IMR-90 (cell line): ENCODE results near the gene GALNT6. TPM values are rescaled to one million over a fixed set of nuclear protein-coding genes. Genes with fewer than 3 reads are reported as not detected.

Source experiments
- ATAC-seq: fragments of 200-7000 bp; cut with Tn5 transposase; 2 replicates; pipeline ENCODE4 v1.9.1; 2020; ENCODE audit warnings: low read depth, mild to moderate bottlenecking, moderate library complexity
- BruUV-seq: library from RNA; stranded (reverse); fragments of 400-500 nt; replicated peaks from 2 replicates; lab custom pipeline; 2021; lab: Mats Ljungman, UMichigan
- CTCF ChIA-PET: fragments of 300-600 bp; formaldehyde crosslinking; extraction: SDS; loops from one replicate; lab custom pipeline; 2021; ENCODE audit warnings: antibody characterized with exemption; lab: Yijun Ruan, JAX
- POLR2A ChIA-PET: fragments of 300-600 bp; sonication (Branson Sonifier 250); formaldehyde crosslinking; loops from one replicate; lab custom pipeline; 2022; ENCODE audit warnings: antibody characterized with exemption; ENCODE audit not compliant: unreplicated experiment; lab: Charles Lee
- DNase-seq: peaks from one replicate; pipeline ENCODE4 v3.0.0; 2013
- H2AFZ ChIP-seq: replicated peaks from 2 replicates; pipeline ENCODE3; 2013; ENCODE audit warnings: low read length, mild to moderate bottlenecking; ENCODE audit not compliant: poor library complexity
- H2AK5ac ChIP-seq: 2 replicates; pipeline ENCODE4 v1.6.1; 2013; ENCODE audit warnings: low read depth, low read length, inconsistent platforms
- H2AK9ac ChIP-seq: replicated peaks from 2 replicates; pipeline ENCODE3; 2013; ENCODE audit warnings: mild to moderate bottlenecking, low read depth, low read length, moderate library complexity; ENCODE audit not compliant: poor library complexity
- H2BK120ac ChIP-seq: 2 replicates; pipeline ENCODE4 v1.6.1; 2013; ENCODE audit warnings: low read depth, low read length, inconsistent platforms
- H2BK15ac ChIP-seq: 3 replicates; pipeline ENCODE4 v1.6.1; 2013; ENCODE audit warnings: low read depth, low read length, inconsistent platforms
- H2BK20ac ChIP-seq: 2 replicates; pipeline ENCODE4 v1.6.1; 2013; ENCODE audit warnings: low read depth, mild to moderate bottlenecking, inconsistent platforms, low read length, moderate library complexity
- H2BK5ac ChIP-seq: 2 replicates; pipeline ENCODE4 v1.6.1; 2013; ENCODE audit warnings: mild to moderate bottlenecking, low read depth, low read length, inconsistent platforms; ENCODE audit not compliant: poor library complexity, severe bottlenecking
- H3K14ac ChIP-seq: replicated peaks from 2 replicates; pipeline ENCODE4 v1.6.1; 2013; ENCODE audit warnings: low read depth, low read length, inconsistent platforms
- H3K18ac ChIP-seq: 2 replicates; pipeline ENCODE4 v1.6.1; 2013; ENCODE audit warnings: low read depth, low read length, control low read depth
- H3K23ac ChIP-seq: 2 replicates; pipeline ENCODE4 v1.6.1; 2013; ENCODE audit warnings: low read depth, low read length, inconsistent platforms
- H3K27ac ChIP-seq: 2 replicates; pipeline ENCODE4 v1.5.1; 2013; ENCODE audit warnings: mild to moderate bottlenecking, control low read depth, low read length; ENCODE audit not compliant: insufficient read depth
- H3K27me3 ChIP-seq: 2 replicates; pipeline ENCODE4 v1.6.1; 2013; ENCODE audit warnings: low read length; ENCODE audit not compliant: control insufficient read depth, insufficient read depth
- H3K36me3 ChIP-seq: 2 replicates; pipeline ENCODE4 v1.6.1; 2013; ENCODE audit warnings: low read length, mixed read lengths; ENCODE audit not compliant: control insufficient read depth, insufficient read depth
- H3K4ac ChIP-seq: 2 replicates; pipeline ENCODE4 v1.6.1; 2013; ENCODE audit warnings: low read depth, low read length, inconsistent platforms
- H3K4me1 ChIP-seq: 2 replicates; pipeline ENCODE4 v1.6.1; 2013; ENCODE audit warnings: low read length, mixed read lengths; ENCODE audit not compliant: control insufficient read depth, insufficient read depth
- H3K4me2 ChIP-seq: 2 replicates; pipeline ENCODE4 v1.6.1; 2013; ENCODE audit warnings: low read depth, mild to moderate bottlenecking, control low read depth, low read length, moderate library complexity
- H3K4me3 ChIP-seq: 2 replicates; pipeline ENCODE4 v1.5.1; 2013; ENCODE audit warnings: low read depth, mild to moderate bottlenecking, control low read depth, low read length, moderate library complexity; ENCODE audit not compliant: insufficient read depth
- H3K56ac ChIP-seq: 2 replicates; pipeline ENCODE4 v1.6.1; 2013; ENCODE audit warnings: low read length, inconsistent platforms; ENCODE audit not compliant: insufficient read depth; ENCODE audit errors: extremely low read depth
- H3K79me1 ChIP-seq, 2 experiments: 2 replicates each; pipeline ENCODE4 v1.6.1; 2013; ENCODE audit warnings: low read length in 2 of 2, inconsistent platforms in 1 of 2, low read depth in 1 of 2
- H3K9ac ChIP-seq: 2 replicates; pipeline ENCODE4 v1.6.1; 2013; ENCODE audit warnings: low read depth, low read length, control low read depth
- H3K9me1 ChIP-seq: 2 replicates; pipeline ENCODE4 v1.6.1; 2013; ENCODE audit warnings: low read length, inconsistent platforms; ENCODE audit not compliant: insufficient read depth
- H3K9me3 ChIP-seq: 2 replicates; pipeline ENCODE4 v1.6.1; 2013; ENCODE audit warnings: low read length; ENCODE audit not compliant: control insufficient read depth, insufficient read depth
- H4K20me1 ChIP-seq: 2 replicates; pipeline ENCODE4 v1.6.1; 2013; ENCODE audit warnings: low read length, inconsistent platforms; ENCODE audit not compliant: insufficient read depth
- H4K5ac ChIP-seq: 2 replicates; pipeline ENCODE4 v1.6.1; 2013; ENCODE audit warnings: mild to moderate bottlenecking, low read depth, low read length, control low read depth
- H4K8ac ChIP-seq, 2 experiments: 2 replicates each; pipeline ENCODE4 v1.6.1; 2013; ENCODE audit warnings: low read depth in 2 of 2, low read length in 2 of 2, control low read depth in 1 of 2, inconsistent platforms in 1 of 2
- H4K91ac ChIP-seq: 2 replicates; pipeline ENCODE4 v1.6.1; 2013; ENCODE audit warnings: low read depth, low read length, inconsistent platforms; ENCODE audit not compliant: insufficient read depth
- CEBPB ChIP-seq: IDR thresholded peaks from 2 replicates; pipeline ENCODE4 v1.6.1; 2012; ENCODE audit warnings: low read depth, low read length, improper control_type of control experiment
- WGBS, 2 experiments: methylation state at CpG; one replicate each; pipeline versions ENCODE4 v1.1.5 to v1.1.7; 2013; ENCODE audit warnings: missing lambda C conversion rate in 2 of 2; ENCODE audit not compliant: insufficient read length in 1 of 2; ENCODE audit errors: extremely low coverage in 2 of 2; 5-methylcytosine and 5-hydroxymethylcytosine counted together
- dilution Hi-C: fragments of 300-500 bp; cut with HindIII; formaldehyde crosslinking; loops from one replicate; pipeline ENCODE4 v1.14.3; 2018; ENCODE audit warnings: low sequenced_read_pairs; ENCODE audit not compliant: unreplicated experiment
- in situ Hi-C: fragments of 300-500 bp; cut with MboI; formaldehyde crosslinking; loops from 3 replicates; pipeline ENCODE4 v1.14.3; 2019; ENCODE audit warnings: low sequenced_read_pairs, inconsistent platforms, mixed read lengths
- intact Hi-C: fragments of 100-400 bp; cut with micrococcal nuclease; formaldehyde crosslinking; loops from 2 replicates; pipeline ENCODE4 v1.10.0; 2022
- polyA plus RNA-seq, 3 experiments: library from polyadenylated mRNA; depleted of rRNA; stranded (reverse); fragments of >200 nt; gene quantifications; 2 replicates each; pipeline ENCODE4 v1.2.3, GENCODE V29; 2012; ENCODE audit warnings: low replicate concordance in 1 of 3
- total RNA-seq: library from RNA; depleted of rRNA; stranded (reverse); fragments of >200 nt; gene quantifications from 2 replicates; pipeline ENCODE4 v1.2.3, GENCODE V29; 2012

The GALNT6 gene
- total and polyA plus RNA-seq, 2 of the 4 experiments (the other 2 are of a cell fraction), result 17.1 to 23.7 TPM

DNA sequence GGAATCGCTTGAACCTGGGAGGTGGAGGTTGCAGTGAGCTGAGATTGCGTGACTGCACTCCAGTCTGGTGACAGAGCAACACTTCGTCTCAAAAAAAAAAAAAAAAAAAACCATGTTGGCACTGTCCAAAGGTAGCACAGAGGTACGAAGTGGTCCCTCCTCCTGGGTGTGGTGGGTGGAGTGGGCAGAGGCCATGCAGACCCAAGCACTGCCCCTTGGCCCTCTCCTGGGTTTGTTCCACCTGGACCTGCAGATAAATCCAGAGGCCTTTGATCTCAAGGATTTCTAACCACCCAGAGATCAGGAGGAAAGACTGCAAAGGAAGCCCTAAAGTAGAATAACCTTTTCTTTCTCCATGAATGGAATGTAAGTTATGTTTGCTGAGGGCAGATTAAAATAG lies 8.7 kb upstream of the GALNT6 start:
- ATAC-seq (no peak), DNase-seq (no peak)
- TF ChIP-seq CEBPB, result no peak
- Histone ChIP-seq H3K23ac (no peak overlapping the region), H2BK15ac (no peak overlapping the region), H4K20me1 (no peaks in the 10 kb centered on the region), H3K14ac (no peak overlapping the region), H2BK5ac (no peak overlapping the region), H3K36me3 (no peaks in the 10 kb centered on the region), H3K9me3 (no peaks in the 10 kb centered on the region), H4K5ac (no peak overlapping the region), H2AK5ac (no peak overlapping the region), H3K27me3 (no peaks in the 10 kb centered on the region), H3K18ac (no peak overlapping the region), H3K4ac (no peak overlapping the region), H3K4me3 (no peak overlapping the region), H2BK120ac (no peak overlapping the region), H3K27ac (no peak overlapping the region), H2BK20ac (no peak overlapping the region), H3K56ac (no peak overlapping the region), H2AFZ (no peak overlapping the region), H3K79me1 (peaks cover 0 to 5% of the 10 kb centered on the region in 2 experiments; a peak in 1 of 4 replicates), H2AK9ac (no peak overlapping the region), H4K8ac (no peak overlapping the region), H3K9ac (no peak overlapping the region), H3K4me1 (0 out of 2 replicates have a peak, but pooled peaks cover 2% of the 10 kb centered on the region), H3K9me1 (peaks cover 3% of the 10 kb centered on the region; the same call in 1 of the 2 replicates), H3K4me2 (no peak overlapping the region), H4K91ac (no peak overlapping the region)
- dilution Hi-C loops (no loop called here), intact Hi-C loops (no loop called here), in situ Hi-C loops (no loop called here)
- POLR2A ChIA-PET, result no interaction called here
- CTCF ChIA-PET, result no interaction called here
- no TSS peak for BruUV-seq
- no CpG with 5 or more reads among the region's 4 CpGs for WGBS, 2 experiments
